HAP-1 (cell line): ENCODE results near the gene CDCP2.

Experiments used
- DNase-seq, 2 experiments: peaks; one replicate each; pipeline ENCODE4 v3.0.0-alpha.2; 2016 to 2020; ENCODE audit warnings: low spot score in 2 of 2
- H3K27me3 ChIP-seq: fragments of 250-450 bp; sonication (Bioruptor Pico); 2 replicates; pipeline ENCODE4 v1.5.1; 2020; ENCODE audit warnings: low read depth, mild to moderate bottlenecking, moderate library complexity
- H3K36me3 ChIP-seq: fragments of 250-450 bp; sonication (Bioruptor Pico); replicated peaks from 2 replicates; pipeline ENCODE4 v1.5.1; 2020; ENCODE audit warnings: mild to moderate bottlenecking
- H3K4me1 ChIP-seq: fragments of 250-450 bp; sonication (Bioruptor Pico); 2 replicates; pipeline ENCODE4 v1.5.1; 2020; ENCODE audit warnings: mild to moderate bottlenecking
- H3K4me3 ChIP-seq: fragments of 250-450 bp; sonication (Bioruptor Pico); 2 replicates; pipeline ENCODE4 v1.5.1; 2020; ENCODE audit warnings: mild to moderate bottlenecking, moderate library complexity
- H3K9me3 ChIP-seq: fragments of 250-450 bp; sonication (Bioruptor Pico); 2 replicates; pipeline ENCODE4 v1.5.1; 2020; ENCODE audit warnings: mild to moderate bottlenecking, moderate library complexity
- in situ Hi-C: fragments of 300-500 bp; cut with MboI; formaldehyde crosslinking; loops from 3 replicates; pipeline ENCODE4 v1.14.3; 2020; ENCODE audit warnings: low sequenced_read_pairs, inconsistent platforms, mixed read lengths

The CDCP2 gene

GRCh38 chr1:54160351-54160750 lies 7.6 kb upstream of the CDCP2 start:
- in situ Hi-C loops = no loop called here
- DNase-seq = no peak
- no peak overlapping the region for H3K4me3 ChIP-seq
- H3K4me1 ChIP-seq = no peaks in the 10 kb centered on the region
- H3K36me3 ChIP-seq = no peaks in the 10 kb centered on the region
- no peaks in the 10 kb centered on the region for H3K27me3 ChIP-seq
- H3K9me3 ChIP-seq = no peaks in the 10 kb centered on the region

DNA sequence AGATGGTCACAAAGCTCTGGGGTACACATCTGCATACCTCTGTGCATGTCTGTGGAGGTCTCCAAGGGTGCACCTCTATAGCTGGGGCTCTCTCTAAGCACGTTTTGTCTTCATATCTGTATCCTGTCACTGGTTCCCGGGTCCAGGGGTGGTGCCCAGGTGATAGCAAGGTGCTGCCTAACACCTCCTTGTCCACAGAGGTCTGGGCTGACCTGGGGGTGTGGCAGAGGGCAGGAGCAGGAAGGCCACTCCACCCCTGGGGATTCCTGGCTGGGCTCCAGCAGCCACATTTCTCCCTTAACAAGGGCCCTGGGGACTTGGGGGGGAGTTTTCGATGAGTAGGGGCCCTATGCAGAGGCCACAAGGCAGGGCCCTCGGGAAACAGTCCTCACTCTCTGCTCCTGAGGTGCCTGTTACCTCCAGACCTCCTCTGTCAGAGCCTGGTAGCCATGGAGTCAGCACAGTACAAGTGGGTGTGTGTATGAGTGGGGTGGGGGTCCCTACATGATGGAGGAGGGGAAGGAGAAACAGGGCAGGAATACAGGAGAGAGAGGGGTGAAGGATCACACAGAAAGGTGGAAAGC lies 7.0 kb upstream of the CDCP2 start:
- Histone ChIP-seq H3K4me1 (no peaks in the 10 kb centered on the region), H3K9me3 (no peaks in the 10 kb centered on the region), H3K27me3 (no peaks in the 10 kb centered on the region), H3K4me3 (no peak overlapping the region), H3K36me3 (no peaks in the 10 kb centered on the region)
- in situ Hi-C loops = no loop called here
- DNase-seq = no peak

DNA sequence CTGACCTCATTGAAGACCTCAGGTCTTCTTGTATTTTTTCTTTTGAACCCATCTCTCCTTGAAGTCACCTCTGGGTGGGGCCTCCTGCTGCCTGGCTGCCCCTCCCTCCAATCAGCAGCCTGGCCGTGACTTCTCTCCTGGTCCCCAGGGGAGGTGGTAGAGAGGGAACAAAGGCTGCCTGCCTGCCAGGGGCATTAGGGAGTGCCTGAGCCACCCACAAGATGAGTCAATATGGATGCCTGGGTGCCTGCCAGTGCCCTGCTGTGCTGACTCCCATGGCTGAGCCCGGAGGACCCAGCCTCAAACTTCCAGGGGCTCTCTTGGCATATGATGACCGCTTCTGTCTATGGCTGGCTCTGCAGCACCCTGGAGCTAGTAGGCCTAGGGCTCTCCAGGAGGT lies 5.3 kb upstream of the CDCP2 start:
- no peak overlapping the region for H3K4me3 ChIP-seq
- H3K4me1 ChIP-seq = peaks cover 5% of the 10 kb centered on the region
- H3K36me3 ChIP-seq = no peaks in the 10 kb centered on the region
- no peak for DNase-seq
- no peaks in the 10 kb centered on the region for H3K9me3 ChIP-seq
- H3K27me3 ChIP-seq = no peaks in the 10 kb centered on the region
- in situ Hi-C loops = no loop called here

- Histone ChIP-seq H3K4me1 (peaks cover 5% of the 10 kb centered on the region), H3K4me3 (no peak overlapping the region), H3K27me3 (no peaks in the 10 kb centered on the region), H3K9me3 (no peaks in the 10 kb centered on the region), H3K36me3 (no peaks in the 10 kb centered on the region)
- in situ Hi-C loops = no loop called here
- DNase-seq = no peak
Measured at GRCh38 chr1:54157401-54157800, 4.6 kb upstream of the CDCP2 start.

DNA sequence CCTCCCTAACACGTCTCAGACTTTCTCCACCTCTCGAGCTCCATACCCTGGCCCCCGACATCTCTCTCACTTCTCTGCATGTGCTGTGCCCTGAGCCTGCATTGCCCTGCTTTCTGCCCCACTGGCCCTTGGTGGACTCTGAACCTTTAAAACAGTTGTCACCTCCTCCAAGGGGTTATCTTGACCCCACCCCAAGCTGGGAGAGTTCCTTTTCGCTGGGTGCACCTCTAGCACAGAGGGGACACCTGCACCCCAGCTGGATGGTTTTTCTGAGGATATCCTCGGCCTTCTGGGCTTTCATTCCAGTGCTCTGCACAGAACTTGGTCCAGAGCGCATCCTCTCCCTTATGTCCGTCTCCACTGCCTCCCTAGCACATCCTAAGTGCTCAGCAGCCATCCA lies 4.2 kb upstream of the CDCP2 start:
- Histone ChIP-seq H3K9me3 (no peaks in the 10 kb centered on the region), H3K36me3 (no peaks in the 10 kb centered on the region), H3K4me3 (no peak overlapping the region), H3K27me3 (no peaks in the 10 kb centered on the region), H3K4me1 (peaks cover 5% of the 10 kb centered on the region)
- no peak for DNase-seq
- in situ Hi-C loops = no loop called here

DNA sequence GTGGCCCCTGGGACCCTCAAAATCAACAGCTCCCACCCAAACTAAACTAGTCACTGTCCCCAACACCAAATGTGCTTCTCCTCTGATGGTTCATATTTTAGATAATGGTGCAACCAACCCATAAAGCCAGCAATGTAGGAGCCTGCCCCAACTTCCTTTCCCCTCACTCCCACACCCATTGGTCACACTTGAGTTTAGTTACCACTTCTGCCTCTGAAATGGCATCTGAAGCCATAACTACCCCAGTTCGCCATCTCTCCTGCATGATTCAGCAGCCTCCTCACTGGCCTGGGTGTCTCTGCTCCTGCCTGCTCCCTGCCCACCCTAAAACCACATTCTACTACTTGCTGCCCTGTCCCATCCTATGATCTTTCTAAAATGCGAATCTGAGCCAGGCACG lies 3.4 kb upstream of the CDCP2 start:
- no peak for DNase-seq
- Histone ChIP-seq H3K9me3 (no peaks in the 10 kb centered on the region), H3K36me3 (no peaks in the 10 kb centered on the region), H3K4me3 (no peak overlapping the region), H3K4me1 (peaks cover 5% of the 10 kb centered on the region), H3K27me3 (no peaks in the 10 kb centered on the region)
- in situ Hi-C loops = no loop called here

GRCh38 chr1:54153535-54154439 lies 987 bp upstream of the CDCP2 start:
- Histone ChIP-seq H3K9me3 (no peaks in the 10 kb centered on the region), H3K4me3 (no peak overlapping the region), H3K4me1 (peaks cover 5% of the 10 kb centered on the region), H3K27me3 (no peaks in the 10 kb centered on the region), H3K36me3 (no peaks in the 10 kb centered on the region)
- DNase-seq = peak; percentile 13 to 52
- in situ Hi-C loops = no loop called here

- H3K4me1 ChIP-seq = peaks cover 5% of the 10 kb centered on the region
- no peak for DNase-seq
- in situ Hi-C loops = no loop called here
- no peaks in the 10 kb centered on the region for H3K27me3 ChIP-seq
- H3K4me3 ChIP-seq = no peak overlapping the region
- H3K9me3 ChIP-seq = no peaks in the 10 kb centered on the region
- no peaks in the 10 kb centered on the region for H3K36me3 ChIP-seq
Measured at GRCh38 chr1:54151013-54151412, 1.8 kb downstream of the CDCP2 start.

GRCh38 chr1:54149734-54150133 lies 3.1 kb downstream of the CDCP2 start:
- Histone ChIP-seq H3K9me3 (no peaks in the 10 kb centered on the region), H3K4me3 (no peak overlapping the region), H3K36me3 (no peaks in the 10 kb centered on the region), H3K27me3 (no peaks in the 10 kb centered on the region), H3K4me1 (peaks cover 5% of the 10 kb centered on the region)
- DNase-seq = no peak
- in situ Hi-C loops = no loop called here

- Histone ChIP-seq H3K4me3 (no peak overlapping the region), H3K27me3 (no peaks in the 10 kb centered on the region), H3K9me3 (no peaks in the 10 kb centered on the region), H3K36me3 (no peaks in the 10 kb centered on the region), H3K4me1 (no peaks in the 10 kb centered on the region)
- no peak for DNase-seq
- in situ Hi-C loops = no loop called here
Measured at GRCh38 chr1:54144366-54144765, 8.4 kb downstream of the CDCP2 start.

DNA sequence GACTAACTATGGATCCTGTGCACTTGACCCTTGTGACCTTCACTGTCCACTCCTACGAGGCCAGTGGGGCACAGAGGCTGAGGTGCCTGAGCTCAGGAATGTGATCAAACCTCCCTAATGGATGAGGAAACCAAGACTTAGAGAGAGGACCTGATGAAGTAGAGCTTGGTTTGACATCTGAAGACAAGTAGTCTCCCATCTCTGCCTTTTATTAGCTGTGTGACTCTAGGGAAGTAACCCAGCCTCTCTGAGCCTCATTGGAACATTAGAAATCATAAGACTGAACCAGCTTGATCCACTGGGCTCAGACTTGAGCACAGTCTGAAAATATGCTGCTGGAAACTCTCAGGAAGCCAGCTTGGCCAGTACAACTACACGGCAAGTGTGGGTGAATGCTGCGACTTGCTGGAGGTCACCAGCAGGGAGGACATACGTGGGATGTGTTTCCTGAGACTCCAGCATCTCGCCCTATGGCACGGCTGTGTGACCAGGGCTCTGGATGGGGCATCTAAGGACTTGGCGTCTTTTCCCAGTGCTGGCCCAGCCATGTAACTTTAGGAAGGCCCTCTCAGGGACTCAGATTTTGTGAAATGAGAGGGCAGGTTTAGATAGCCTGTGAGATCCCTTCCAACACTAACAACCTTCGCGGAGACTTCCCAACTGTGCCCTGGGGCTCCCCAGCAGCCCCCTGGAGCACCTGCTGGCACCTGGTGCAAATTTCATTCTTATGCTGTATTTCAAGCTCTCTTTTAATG lies 10.5 kb downstream of the CDCP2 start:
- Histone ChIP-seq H3K9me3 (no peaks in the 10 kb centered on the region), H3K36me3 (no peaks in the 10 kb centered on the region), H3K4me1 (no peaks in the 10 kb centered on the region), H3K4me3 (no peak overlapping the region), H3K27me3 (no peaks in the 10 kb centered on the region)
- in situ Hi-C loops = no loop called here
- no peak for DNase-seq

DNA sequence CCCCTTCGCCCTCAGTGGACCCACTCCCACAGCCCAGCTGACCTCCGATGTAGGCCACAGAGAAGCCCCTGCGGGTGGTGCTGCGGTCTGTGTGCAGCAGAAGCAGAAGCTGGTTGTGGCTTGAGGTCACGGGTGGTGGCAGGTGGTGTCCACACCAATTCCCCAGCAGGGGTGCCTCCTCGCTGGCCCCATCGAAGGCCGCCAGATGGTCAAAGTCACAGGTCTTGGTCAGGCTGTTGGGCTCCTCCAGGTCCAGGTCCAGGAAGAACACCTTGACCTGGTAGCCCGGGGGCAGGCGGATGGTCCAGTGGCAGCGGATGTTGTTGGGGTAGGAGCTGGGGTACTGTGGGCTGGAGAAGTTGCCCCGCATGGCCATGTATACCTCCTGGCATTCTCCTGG lies 13.1 kb downstream of the CDCP2 start:
- in situ Hi-C loops = no loop called here
- H3K4me3 ChIP-seq = no peak overlapping the region
- peaks cover 16% of the 10 kb centered on the region for H3K4me1 ChIP-seq

DNA sequence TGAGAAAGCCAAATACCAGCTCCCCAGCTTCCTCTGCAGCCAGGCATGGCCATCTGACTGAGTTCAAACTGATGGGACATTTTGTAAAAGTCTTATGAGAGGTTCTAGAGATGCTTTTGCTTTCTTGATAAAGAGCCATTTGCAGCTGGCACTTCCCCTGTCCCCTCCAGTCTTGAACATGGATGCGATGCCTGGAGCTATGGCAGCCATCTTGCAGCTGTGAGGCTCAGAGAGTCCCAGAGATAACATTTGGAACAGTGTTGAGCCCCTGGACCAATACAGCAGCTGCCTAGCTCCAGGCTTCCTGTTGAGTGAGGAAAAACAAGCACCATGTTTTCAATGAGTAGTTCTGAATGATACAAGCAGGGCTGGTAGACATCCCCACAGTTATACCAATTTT lies 13.8 kb downstream of the CDCP2 start:
- peaks cover 17% of the 10 kb centered on the region for H3K4me1 ChIP-seq
- no peak for DNase-seq
- no peak overlapping the region for H3K4me3 ChIP-seq
- H3K27me3 ChIP-seq = no peaks in the 10 kb centered on the region
- H3K36me3 ChIP-seq = no peaks in the 10 kb centered on the region
- H3K9me3 ChIP-seq = no peaks in the 10 kb centered on the region
- in situ Hi-C loops = no loop called here

More for the DNA sequence above, 13.1 kb downstream of the CDCP2 start:
- Histone ChIP-seq H3K36me3 (no peaks in the 10 kb centered on the region), H3K9me3 (no peaks in the 10 kb centered on the region), H3K27me3 (no peaks in the 10 kb centered on the region)
- no peak for DNase-seq

DNA sequence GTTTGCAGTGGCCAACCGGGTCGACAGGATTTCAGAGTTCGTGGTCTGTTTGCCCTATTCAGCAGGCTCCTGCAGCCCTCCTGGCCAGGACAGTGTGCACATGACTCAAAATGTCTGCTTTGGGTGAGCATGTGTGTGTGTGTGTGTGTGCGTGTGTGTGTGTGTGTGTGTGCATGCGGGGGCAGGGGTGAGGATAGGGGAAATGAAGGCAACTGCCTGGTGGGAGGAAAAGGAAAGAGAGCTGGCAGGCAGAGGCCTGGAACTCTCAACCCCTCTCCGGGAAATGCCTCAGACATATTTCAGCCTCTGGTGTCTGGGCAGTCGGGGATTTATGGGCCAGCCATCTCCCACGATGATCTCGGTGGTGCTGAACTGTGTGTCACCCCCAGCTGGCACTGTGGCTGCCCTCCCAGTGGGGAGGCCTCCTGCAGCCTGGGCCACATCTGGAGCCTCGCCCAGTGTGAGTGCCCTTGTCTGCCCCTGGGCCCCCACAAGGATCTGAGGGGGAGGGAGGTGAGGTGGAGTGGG lies 15.2 kb downstream of the CDCP2 start:
- no peaks in the 10 kb centered on the region for H3K36me3 ChIP-seq
- H3K4me3 ChIP-seq = no peak overlapping the region
- peaks cover 17% of the 10 kb centered on the region for H3K4me1 ChIP-seq
- no peak for DNase-seq
- H3K27me3 ChIP-seq = no peaks in the 10 kb centered on the region
- no peaks in the 10 kb centered on the region for H3K9me3 ChIP-seq
- in situ Hi-C loops = no loop called here
